H9 (cell line): ENCODE data around the gene NTNG2. TPM values are rescaled to one million over a fixed set of nuclear protein-coding genes. Genes with fewer than 3 reads are reported as not detected.

Source experiments
- DNase-seq: peaks from one replicate; pipeline ENCODE4 v3.0.0-alpha.2; 2017
- H2AFZ ChIP-seq: one replicate; pipeline ENCODE4 v1.6.1; 2013; ENCODE audit warnings: mild to moderate bottlenecking, low read length, control low read depth, moderate library complexity
- H2AK5ac ChIP-seq: 2 replicates; pipeline ENCODE4 v1.6.1; 2013; ENCODE audit warnings: low read length, control low read depth, mixed read lengths; ENCODE audit not compliant: insufficient read length
- H2BK120ac ChIP-seq: one replicate; pipeline ENCODE4 v1.6.1; 2013; ENCODE audit warnings: low read depth, mild to moderate bottlenecking, low read length, control low read depth, inconsistent platforms; ENCODE audit not compliant: poor library complexity, severe bottlenecking
- H2BK12ac ChIP-seq: 2 replicates; pipeline ENCODE4 v1.6.1; 2013; ENCODE audit warnings: low read length, control low read depth, mixed read lengths, low read depth; ENCODE audit not compliant: insufficient read length
- H2BK15ac ChIP-seq: 2 replicates; pipeline ENCODE4 v1.6.1; 2013; ENCODE audit warnings: low read depth, low read length, control low read depth
- H2BK20ac ChIP-seq: one replicate; pipeline ENCODE4 v1.6.1; 2013; ENCODE audit warnings: low read depth, mild to moderate bottlenecking, low read length, control low read depth, inconsistent platforms; ENCODE audit not compliant: poor library complexity, severe bottlenecking
- H2BK5ac ChIP-seq: 2 replicates; pipeline ENCODE4 v1.6.1; 2013; ENCODE audit warnings: low read length, control low read depth, mixed read lengths; ENCODE audit not compliant: insufficient read length
- H3K14ac ChIP-seq: 2 replicates; pipeline ENCODE4 v1.6.1; 2013; ENCODE audit warnings: low read length, control low read depth; ENCODE audit not compliant: insufficient read depth
- H3K18ac ChIP-seq: 2 replicates; pipeline ENCODE4 v1.6.1; 2013; ENCODE audit warnings: low read depth, mild to moderate bottlenecking, mixed read lengths, low read length, control low read depth; ENCODE audit not compliant: insufficient read length
- H3K23ac ChIP-seq: 2 replicates; pipeline ENCODE4 v1.6.1; 2013; ENCODE audit warnings: low read length, control low read depth, mixed read lengths, low read depth; ENCODE audit not compliant: insufficient read length
- H3K23me2 ChIP-seq: 2 replicates; pipeline ENCODE4 v1.6.1; 2013; ENCODE audit warnings: low read depth, mild to moderate bottlenecking, mixed read lengths, low read length, control low read depth; ENCODE audit not compliant: insufficient read length, poor library complexity, severe bottlenecking
- H3K27ac ChIP-seq: 2 replicates; pipeline ENCODE4 v1.5.1; 2013; ENCODE audit warnings: low read length, control low read depth, mixed read lengths, low read depth; ENCODE audit not compliant: insufficient read length
- H3K27me3 ChIP-seq: 2 replicates; pipeline ENCODE4 v1.6.1; 2013; ENCODE audit warnings: low read length, control low read depth, inconsistent platforms; ENCODE audit not compliant: insufficient read depth
- H3K4ac ChIP-seq: 2 replicates; pipeline ENCODE4 v1.6.1; 2013; ENCODE audit warnings: low read depth, mild to moderate bottlenecking, control low read depth, inconsistent platforms, low read length, moderate library complexity
- H3K4me1 ChIP-seq: 2 replicates; pipeline ENCODE4 v1.6.1; 2013; ENCODE audit warnings: low read length, control low read depth, inconsistent platforms; ENCODE audit not compliant: insufficient read depth
- H3K4me2 ChIP-seq: 2 replicates; pipeline ENCODE4 v1.6.1; 2013; ENCODE audit warnings: low read length, control low read depth, mixed read lengths; ENCODE audit not compliant: insufficient read length, insufficient read depth
- H3K56ac ChIP-seq: 2 replicates; pipeline ENCODE4 v1.6.1; 2013; ENCODE audit warnings: low read depth, mild to moderate bottlenecking, mixed read lengths, low read length, control low read depth; ENCODE audit not compliant: insufficient read length
- H3K79me1 ChIP-seq: 2 replicates; pipeline ENCODE4 v1.6.1; 2013; ENCODE audit warnings: low read depth, mild to moderate bottlenecking, moderate library complexity, low read length, control low read depth, inconsistent platforms; ENCODE audit not compliant: insufficient read depth, poor library complexity, severe bottlenecking
- H3K79me2 ChIP-seq: 2 replicates; pipeline ENCODE4 v1.6.1; 2013; ENCODE audit warnings: low read length, control low read depth, inconsistent platforms; ENCODE audit not compliant: insufficient read depth
- H3K9ac ChIP-seq: 2 replicates; pipeline ENCODE4 v1.6.1; 2013; ENCODE audit warnings: low read length, control low read depth, mixed read lengths; ENCODE audit not compliant: insufficient read length; ENCODE audit errors: extremely low read depth
- H3K9me3 ChIP-seq: one replicate; pipeline ENCODE4 v1.6.1; 2013; ENCODE audit warnings: low read depth, low read length, inconsistent platforms; ENCODE audit not compliant: control insufficient read depth
- H3T11ph ChIP-seq: one replicate; pipeline ENCODE4 v1.6.1; 2013; ENCODE audit warnings: mild to moderate bottlenecking, low read length, control low read depth, inconsistent platforms
- H4K20me1 ChIP-seq: one replicate; pipeline ENCODE4 v1.6.1; 2013; ENCODE audit not compliant: control insufficient read depth, insufficient read length, insufficient read depth
- H4K5ac ChIP-seq: 2 replicates; pipeline ENCODE4 v1.6.1; 2013; ENCODE audit warnings: low read depth, mild to moderate bottlenecking, mixed read lengths, low read length, control low read depth; ENCODE audit not compliant: insufficient read length
- H4K8ac ChIP-seq: replicated peaks from 2 replicates; pipeline ENCODE4 v1.6.1; 2013; ENCODE audit warnings: low read length, control low read depth, mixed read lengths, low read depth; ENCODE audit not compliant: insufficient read length
- H4K91ac ChIP-seq: 2 replicates; pipeline ENCODE4 v1.6.1; 2013; ENCODE audit warnings: low read depth, mild to moderate bottlenecking, moderate library complexity, mixed read lengths, low read length, control low read depth; ENCODE audit not compliant: insufficient read length
- H3K27ac Mint-ChIP-seq, 3 experiments: 2 replicates in 2 of 3; 3 replicates in 1 of 3; pipeline ENCODE4 v1.8.0; 2020 to 2021; ENCODE audit warnings: mixed read lengths in 3 of 3, mild to moderate bottlenecking in 1 of 3, moderate library complexity in 1 of 3
- H3K27me3 Mint-ChIP-seq: 2 replicates; pipeline ENCODE4 v1.8.0; 2021; ENCODE audit warnings: low read depth, mild to moderate bottlenecking, moderate library complexity, mixed read lengths
- H3K36me3 Mint-ChIP-seq, 3 experiments: 2 replicates in 2 of 3; 3 replicates in 1 of 3; pipeline ENCODE4 v1.8.0; 2020 to 2021; ENCODE audit warnings: low read depth in 3 of 3, mixed read lengths in 3 of 3; ENCODE audit not compliant: insufficient read depth in 1 of 3
- H3K4me1 Mint-ChIP-seq, 2 experiments: 2 replicates each; pipeline ENCODE4 v1.8.0; 2020; ENCODE audit warnings: mixed read lengths in 2 of 2
- H3K4me3 Mint-ChIP-seq, 2 experiments: 2 replicates in 1 of 2; 3 replicates in 1 of 2; pipeline ENCODE4 v1.8.0; 2020 to 2021; ENCODE audit warnings: mild to moderate bottlenecking in 2 of 2, mixed read lengths in 2 of 2, moderate library complexity in 1 of 2
- H3K9me3 Mint-ChIP-seq, 2 experiments: 2 replicates in 1 of 2; 3 replicates in 1 of 2; pipeline ENCODE4 v1.8.0; 2020; ENCODE audit warnings: mild to moderate bottlenecking in 2 of 2, mixed read lengths in 2 of 2, moderate library complexity in 1 of 2
- WGBS: extraction: QIAGEN DNeasy Blood & Tissue Kit; methylation state at CpG from one replicate; pipeline ENCODE4 v1.1.7; 2013; ENCODE audit warnings: missing lambda C conversion rate, low lambda C conversion rate, mixed read lengths; ENCODE audit not compliant: insufficient read length; ENCODE audit errors: extremely low coverage; 5-methylcytosine and 5-hydroxymethylcytosine counted together
- total RNA-seq: library from RNA; stranded (reverse); gene quantifications from 2 replicates; pipeline ENCODE4 v1.2.1, GENCODE V29; 2021
- TF ChIP-seq, protein P1 (sequence below): fragments of 200-600 bp; sonication (generic); conservative IDR thresholded peaks from 3 replicates; pipeline ENCODE4 v1.8.0; 2021; ENCODE audit warnings: antibody characterized with exemption, mild to moderate bottlenecking

The NTNG2 gene
- total RNA-seq, 1 experiment from 2014 or later, result 0.52 TPM

DNA sequence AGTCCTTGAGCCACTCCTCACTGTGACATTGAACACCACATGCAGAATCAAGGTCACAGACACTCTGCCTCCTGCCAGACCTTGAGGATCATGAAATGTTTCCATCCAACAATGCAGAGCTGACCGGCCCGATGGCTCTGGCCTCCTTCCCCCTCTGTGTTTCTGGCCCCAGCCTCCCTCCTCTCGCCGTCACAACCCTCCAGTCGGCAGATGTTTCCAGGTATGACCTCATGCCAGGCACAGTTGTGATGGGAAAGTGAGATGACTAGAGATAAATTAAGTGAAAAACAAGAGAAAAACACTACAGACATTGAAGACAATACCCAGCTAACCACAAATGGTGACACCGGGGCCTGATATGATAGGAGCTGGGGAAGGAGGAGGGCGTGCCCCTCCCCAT lies 9.8 kb downstream of the NTNG2 start:
- H3K27me3 ChIP-seq, result no peaks in the 10 kb centered on the region
- no peak overlapping the region for H3K18ac ChIP-seq
- no peak overlapping the region for H2BK20ac ChIP-seq
- H3K4me2 ChIP-seq, result no peak overlapping the region
- H3K36me3 Mint-ChIP-seq, result no peaks in the 10 kb centered on the region
- H3K9me3 ChIP-seq, result no peaks in the 10 kb centered on the region
- no peaks in the 10 kb centered on the region for H4K20me1 ChIP-seq
- H3K14ac ChIP-seq, result no peak overlapping the region
- no peaks in the 10 kb centered on the region for H3K79me1 ChIP-seq
- H3T11ph ChIP-seq, result no peak overlapping the region
- H2AK5ac ChIP-seq, result no peak overlapping the region
- no peak overlapping the region for H2AFZ ChIP-seq
- no peak overlapping the region for H3K4me3 Mint-ChIP-seq
- no CpG with 5 or more reads among the region's 7 CpGs for WGBS
- H4K91ac ChIP-seq, result no peak overlapping the region
- peaks cover 2 to 28% of the 10 kb centered on the region in 2 experiments; a peak in 3 of 4 replicates for H3K4me1 Mint-ChIP-seq
- no peak overlapping the region for H2BK120ac ChIP-seq
- H3K4ac ChIP-seq, result no peak overlapping the region
- no peak overlapping the region for H2BK12ac ChIP-seq
- H3K27ac Mint-ChIP-seq, result no peak overlapping the region
- no peaks in the 10 kb centered on the region for H3K4me1 ChIP-seq
- no peak overlapping the region for H4K8ac ChIP-seq
- no peak overlapping the region for H4K5ac ChIP-seq
- no peak overlapping the region for H3K27ac ChIP-seq
- H2BK5ac ChIP-seq, result no peak overlapping the region
- no peak overlapping the region for H2BK15ac ChIP-seq
- H3K79me2 ChIP-seq, result no peaks in the 10 kb centered on the region
- TF ChIP-seq, protein P1, sequence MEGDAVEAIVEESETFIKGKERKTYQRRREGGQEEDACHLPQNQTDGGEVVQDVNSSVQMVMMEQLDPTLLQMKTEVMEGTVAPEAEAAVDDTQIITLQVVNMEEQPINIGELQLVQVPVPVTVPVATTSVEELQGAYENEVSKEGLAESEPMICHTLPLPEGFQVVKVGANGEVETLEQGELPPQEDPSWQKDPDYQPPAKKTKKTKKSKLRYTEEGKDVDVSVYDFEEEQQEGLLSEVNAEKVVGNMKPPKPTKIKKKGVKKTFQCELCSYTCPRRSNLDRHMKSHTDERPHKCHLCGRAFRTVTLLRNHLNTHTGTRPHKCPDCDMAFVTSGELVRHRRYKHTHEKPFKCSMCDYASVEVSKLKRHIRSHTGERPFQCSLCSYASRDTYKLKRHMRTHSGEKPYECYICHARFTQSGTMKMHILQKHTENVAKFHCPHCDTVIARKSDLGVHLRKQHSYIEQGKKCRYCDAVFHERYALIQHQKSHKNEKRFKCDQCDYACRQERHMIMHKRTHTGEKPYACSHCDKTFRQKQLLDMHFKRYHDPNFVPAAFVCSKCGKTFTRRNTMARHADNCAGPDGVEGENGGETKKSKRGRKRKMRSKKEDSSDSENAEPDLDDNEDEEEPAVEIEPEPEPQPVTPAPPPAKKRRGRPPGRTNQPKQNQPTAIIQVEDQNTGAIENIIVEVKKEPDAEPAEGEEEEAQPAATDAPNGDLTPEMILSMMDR, result no peak
- H3K23ac ChIP-seq, result no peak overlapping the region
- H3K56ac ChIP-seq, result no peak overlapping the region
- peaks cover 40% of the 10 kb centered on the region for H3K27me3 Mint-ChIP-seq
- no peaks in the 10 kb centered on the region; a peak in 1 of 5 replicates for H3K9me3 Mint-ChIP-seq
- no peak for DNase-seq
- H3K9ac ChIP-seq, result no peak overlapping the region
- H3K23me2 ChIP-seq, result no peaks in the 10 kb centered on the region
